SK-N-SH (cell line): ENCODE data around the gene GTF3C2. TPM values are rescaled to one million over a fixed set of nuclear protein-coding genes. Genes with fewer than 3 reads are reported as not detected.

ENCODE experiments used
- CTCF ChIA-PET: fragments of 300-600, 350-600 bp; formaldehyde crosslinking; extraction: SDS; loops from one replicate; lab custom pipeline; 2021; lab: Yijun Ruan, JAX
- POLR2A ChIA-PET: fragments of 350-600 bp; sonication (Branson Sonifier 250); formaldehyde crosslinking; extraction: SDS; loops from one replicate; lab custom pipeline; 2020; ENCODE audit warnings: antibody characterized with exemption, inconsistent platforms; lab: Yijun Ruan, JAX
- DNase-seq: peaks from one replicate; pipeline ENCODE4 v3.0.0; 2012
- H2AFZ ChIP-seq: fragments of 200-600 bp; sonication (generic); 2 replicates; pipeline ENCODE4 v1.8.1; 2016; ENCODE audit warnings: antibody characterized with exemption, mild to moderate bottlenecking, low read depth
- H3F3A ChIP-seq: fragments of 200-600 bp; sonication (generic); replicated peaks from 2 replicates; pipeline ENCODE3; 2016; ENCODE audit warnings: antibody characterized with exemption, mild to moderate bottlenecking; ENCODE audit not compliant: insufficient read depth
- H3K27ac ChIP-seq, 2 experiments: fragments of 200-500 bp in 1 of 2; fragments of 200-600 bp in 1 of 2; sonication (Bioruptor generic) in 1 of 2; sonication (generic), shearing (Covaris generic) in 1 of 2; 2 replicates each; pipeline versions ENCODE4 v1.5.1 to v1.6.1; 2014 to 2016; ENCODE audit warnings: low read depth in 2 of 2, inconsistent platforms in 1 of 2, low read length in 1 of 2, mild to moderate bottlenecking in 1 of 2, mixed read lengths in 1 of 2
- H3K27me3 ChIP-seq: fragments of 200-600 bp; sonication (generic), shearing (Covaris generic); 2 replicates; pipeline ENCODE4 v1.6.1; 2016; ENCODE audit warnings: mixed run types; ENCODE audit not compliant: insufficient read depth
- H3K36me3 ChIP-seq, 2 experiments: fragments of 200-500 bp in 1 of 2; fragments of 200-600 bp in 1 of 2; sonication (Bioruptor generic) in 1 of 2; sonication (generic) in 1 of 2; replicated peaks in 1 of 2; 2 replicates each; pipeline versions ENCODE3 to v1.5.1; 2014 to 2016; ENCODE audit warnings: low read length in 1 of 2, mild to moderate bottlenecking in 1 of 2; ENCODE audit not compliant: insufficient read depth in 2 of 2, control insufficient read depth in 1 of 2
- H3K4me1 ChIP-seq, 2 experiments: fragments of 200-500 bp in 1 of 2; fragments of 200-600 bp in 1 of 2; sonication (Bioruptor generic) in 1 of 2; sonication (generic), shearing (Covaris generic) in 1 of 2; 2 replicates each; pipeline versions ENCODE4 v1.5.1 to v1.6.1; 2014 to 2016; ENCODE audit warnings: low read depth in 1 of 2, low read length in 1 of 2, mixed run types in 1 of 2; ENCODE audit not compliant: insufficient read depth in 2 of 2, control insufficient read depth in 1 of 2
- H3K4me2 ChIP-seq: fragments of 200-600 bp; sonication (generic), shearing (Covaris generic); 2 replicates; pipeline ENCODE4 v1.6.1; 2017; ENCODE audit warnings: mixed run types
- H3K4me3 ChIP-seq, 2 experiments: fragments of 200-500 bp in 1 of 2; fragments of 200-600 bp in 1 of 2; sonication (Bioruptor generic) in 1 of 2; sonication (generic), shearing (Covaris generic) in 1 of 2; 2 replicates each; pipeline versions ENCODE4 v1.5.1 to v1.8.1; 2014 to 2016; ENCODE audit warnings: low read depth in 2 of 2, inconsistent platforms in 1 of 2, low read length in 1 of 2, mild to moderate bottlenecking in 1 of 2, mixed read lengths in 1 of 2, moderate library complexity in 1 of 2
- H3K79me2 ChIP-seq: fragments of 200-600 bp; sonication (generic); 2 replicates; pipeline ENCODE4 v1.8.1; 2017; ENCODE audit warnings: mild to moderate bottlenecking; ENCODE audit not compliant: insufficient read depth
- H3K9ac ChIP-seq: fragments of 200-600 bp; sonication (generic); 2 replicates; pipeline ENCODE4 v1.6.1; 2017; ENCODE audit warnings: mixed run types
- H3K9me2 ChIP-seq: fragments of 200-600 bp; sonication (generic); 2 replicates; pipeline ENCODE4 v1.6.1; 2017; ENCODE audit warnings: mixed run types
- H3K9me3 ChIP-seq: fragments of 200-600 bp; sonication (generic); 2 replicates; pipeline ENCODE4 v1.6.1; 2017; ENCODE audit warnings: mixed run types, mild to moderate bottlenecking, moderate library complexity
- H4K20me1 ChIP-seq: fragments of 200-600 bp; sonication (generic); 2 replicates; pipeline ENCODE4 v1.6.1; 2017; ENCODE audit warnings: mild to moderate bottlenecking, mixed run types; ENCODE audit not compliant: insufficient read depth
- CTCF ChIP-seq: fragments of 200-600 bp; sonication (generic); IDR thresholded peaks from 2 replicates; pipeline ENCODE4 v1.6.1; 2017; ENCODE audit warnings: antibody characterized with exemption, mild to moderate bottlenecking, moderate library complexity
- ELF1 ChIP-seq: IDR thresholded peaks from 2 replicates; pipeline ENCODE4 v1.4.0; 2012
- EP300 ChIP-seq, 2 experiments: IDR thresholded peaks; 2 replicates each; pipeline versions ENCODE4 v1.4.0 to v1.6.1; 2012; ENCODE audit warnings: borderline replicate concordance in 1 of 2, low read depth in 1 of 2, low read length in 1 of 2
- EZH2phosphoT487 ChIP-seq: fragments of 200-600 bp; sonication (generic); IDR thresholded peaks from 2 replicates; pipeline ENCODE4 v1.6.1; 2017; ENCODE audit warnings: low read depth, mixed run types, mild to moderate bottlenecking, antibody characterized with exemption, moderate library complexity, borderline replicate concordance
- FOSL2 ChIP-seq: IDR thresholded peaks from 2 replicates; pipeline ENCODE4 v1.4.0; 2012; ENCODE audit warnings: low read depth, mild to moderate bottlenecking, moderate library complexity, borderline replicate concordance
- FOXJ3 ChIP-seq: sonication (generic); formaldehyde crosslinking; IDR thresholded peaks from 2 replicates; pipeline ENCODE4 v1.5.1; 2020; ENCODE audit warnings: mild to moderate bottlenecking, missing genetic modification reagents
- FOXM1 ChIP-seq: IDR thresholded peaks from 2 replicates; pipeline ENCODE4 v1.4.0; 2012; ENCODE audit warnings: low read depth, mild to moderate bottlenecking
- GABPA ChIP-seq: IDR thresholded peaks from 2 replicates; pipeline ENCODE4 v1.4.0; 2012; ENCODE audit warnings: low read depth, mild to moderate bottlenecking
- IRF3 ChIP-seq: fragments of 150-350 bp; IDR thresholded peaks from 2 replicates; pipeline ENCODE4 v1.6.1; 2016; ENCODE audit warnings: mild to moderate bottlenecking, low read depth, low read length
- JUND ChIP-seq: IDR thresholded peaks from 2 replicates; pipeline ENCODE4 v1.4.0; 2012
- MAX ChIP-seq: IDR thresholded peaks from 2 replicates; pipeline ENCODE4 v1.4.0; 2012; ENCODE audit warnings: low read depth
- MEF2A ChIP-seq: IDR thresholded peaks from 2 replicates; pipeline ENCODE4 v1.4.0; 2012; ENCODE audit warnings: low read depth, borderline replicate concordance
- MXI1 ChIP-seq: IDR thresholded peaks from 2 replicates; pipeline ENCODE4 v1.6.1; 2012; ENCODE audit warnings: mild to moderate bottlenecking, low read depth, low read length, improper control_type of control experiment
- NRF1 ChIP-seq: IDR thresholded peaks from 2 replicates; pipeline ENCODE4 v1.6.1; 2012; ENCODE audit warnings: low read depth, mild to moderate bottlenecking, low read length
- PBX3 ChIP-seq: IDR thresholded peaks from 2 replicates; pipeline ENCODE4; 2012
- POLR2AphosphoS5 ChIP-seq: IDR thresholded peaks from 2 replicates; pipeline ENCODE4 v1.6.1; 2012; ENCODE audit warnings: low read depth, low read length
- RAD21 ChIP-seq: IDR thresholded peaks from 2 replicates; pipeline ENCODE4 v1.6.1; 2012; ENCODE audit warnings: mild to moderate bottlenecking, low read length
- RCOR1 ChIP-seq: fragments of 150-350 bp; IDR thresholded peaks from 2 replicates; pipeline ENCODE4 v1.6.1; 2017; ENCODE audit warnings: antibody characterized with exemption, low read length
- SMC3 ChIP-seq: IDR thresholded peaks from 2 replicates; pipeline ENCODE4 v1.6.1; 2012; ENCODE audit warnings: low read depth, low read length, improper control_type of control experiment
- TEAD4 ChIP-seq: IDR thresholded peaks from 2 replicates; pipeline ENCODE4 v1.4.0; 2012; ENCODE audit warnings: mild to moderate bottlenecking, borderline replicate concordance; ENCODE audit not compliant: insufficient read depth
- USF1 ChIP-seq: IDR thresholded peaks from 2 replicates; pipeline ENCODE4 v1.4.0; 2012; ENCODE audit warnings: low read depth, borderline replicate concordance
- WGBS: methylation state at CpG from one replicate; pipeline ENCODE4 v1.1.6; 2017; ENCODE audit warnings: low lambda C conversion rate; 5-methylcytosine and 5-hydroxymethylcytosine counted together
- polyA plus RNA-seq, 3 experiments: library from polyadenylated mRNA; depleted of rRNA; stranded (reverse); fragments of >200 nt; gene quantifications; 2 replicates each; pipeline ENCODE4 v1.2.3, GENCODE V29; 2012

The GTF3C2 gene
- polyA plus RNA-seq, 1 of the 3 experiments (the other 2 are of a cell fraction) = 65.8 TPM

GRCh38 chr2:27362678-27363420 lies 6.3 kb upstream of the GTF3C2 start:
- ChIA-PET CTCF (interaction anchor here (1.3 to 2.2 kb wide), 2 partner anchors 83 to 321 kb away, joined by 3 to 7 read pairs; no protein-coding TSS in a partner anchor), POLR2A (interaction anchor here (0.6 to 0.7 kb wide), 2 partner anchors 47 to 364 kb away, joined by 3 read pairs; partner anchors contain the start of gene PPM1G)
- no peak for TF ChIP-seq MEF2A
- peak; percentile 61 for TF ChIP-seq POLR2AphosphoS5
- no peak for TF ChIP-seq NRF1
- TF ChIP-seq TEAD4 = no peak
- no peak for TF ChIP-seq GABPA
- no peak for TF ChIP-seq MXI1
- peaks cover 22% of the 10 kb centered on the region for H3F3A ChIP-seq
- no peak for DNase-seq
- H2AFZ ChIP-seq = no peak overlapping the region
- no peaks in the 10 kb centered on the region for H3K9me3 ChIP-seq
- H3K79me2 ChIP-seq = peaks cover 38% of the 10 kb centered on the region
- H3K27ac ChIP-seq = no peak overlapping the region
- no peak overlapping the region for H3K4me2 ChIP-seq
- no peak overlapping the region for H3K9ac ChIP-seq
- 87% methylated on average over 4 of the region's 4 CpGs for WGBS
- H3K36me3 ChIP-seq = peaks cover 34 to 37% of the 10 kb centered on the region in 2 experiments
- peaks cover 4% of the 10 kb centered on the region; the same call in 1 of the 2 replicates for H4K20me1 ChIP-seq
- no peaks in the 10 kb centered on the region for H3K27me3 ChIP-seq
- no peak overlapping the region for H3K4me3 ChIP-seq
- H3K9me2 ChIP-seq = no peaks in the 10 kb centered on the region
- peaks cover 0 to 5% of the 10 kb centered on the region in 2 experiments; a peak in 1 of 4 replicates for H3K4me1 ChIP-seq

- Histone ChIP-seq H2AFZ (peak overlapping the region; percentile 66; the same call in 1 of the 2 replicates), H3K4me1 (peaks cover 7 to 19% of the 10 kb centered on the region in 2 experiments; a peak in 3 of 4 replicates), H3K27ac (peak overlapping the region; percentile 90 to 93), H3K9me2 (no peaks in the 10 kb centered on the region), H4K20me1 (peaks cover 4% of the 10 kb centered on the region; the same call in 1 of the 2 replicates), H3K27me3 (no peaks in the 10 kb centered on the region), H3K4me2 (peak overlapping the region; percentile 91), H3K9me3 (no peaks in the 10 kb centered on the region), H3K9ac (peak overlapping the region; percentile 87), H3K4me3 (peak overlapping the region; percentile 87 to 93), H3K79me2 (peaks cover 78% of the 10 kb centered on the region), H3F3A (peaks cover 21% of the 10 kb centered on the region), H3K36me3 (peaks cover 0 to 7% of the 10 kb centered on the region in 2 experiments)
- WGBS = under 1% methylated on average over 12 of the region's 12 CpGs
- peak; percentile 70 for DNase-seq
- ChIA-PET CTCF (interaction anchor here (1.1 to 2.5 kb wide), 4 partner anchors 13 to 91 kb away, joined by 3 to 16 read pairs (median 3); partner anchors contain the start of genes EIF2B4, SNX17 and ZNF513), POLR2A (interaction anchor here (0.5 to 2.8 kb wide), 14 partner anchors 8 to 277 kb away, joined by 3 to 24 read pairs (median 7); partner anchors contain the start of genes EIF2B4, MPV17, NRBP1 and PPM1G)
- TF ChIP-seq EZH2phosphoT487 (no peak), PBX3 (no peak), USF1 (no peak), JUND (no peak), FOXJ3 (CRISPR knock-in tag) (no peak), TEAD4 (no peak), GABPA (no peak), EP300 (IDR thresholded peaks at IDR 0.05; ENCODE audit: borderline replicate concordance in 1 of 2, low read depth in 1 of 2, low read length in 1 of 2) (no peak), CTCF (no peak), IRF3 (no peak), SMC3 (no peak), NRF1 (no peak), RCOR1 (no peak), ELF1 (no peak), MXI1 (no peak), FOXM1 (no peak), RAD21 (no peak), MAX (peak; percentile 35; the same call in 1 of the 2 replicates), POLR2AphosphoS5 (no peak), FOSL2 (no peak)
These were observed 545 bp downstream of the GTF3C2 start for GRCh38 chr2:27356056-27356381.
